ENCODE measurements around the gene ICAM5. TPM values are rescaled to one million over a fixed set of nuclear protein-coding genes. Genes with fewer than 3 reads are reported as not detected.

ICAM5 gene
- total RNA-seq, 1 donor from 2014 or later = 0.38 TPM

DNA sequence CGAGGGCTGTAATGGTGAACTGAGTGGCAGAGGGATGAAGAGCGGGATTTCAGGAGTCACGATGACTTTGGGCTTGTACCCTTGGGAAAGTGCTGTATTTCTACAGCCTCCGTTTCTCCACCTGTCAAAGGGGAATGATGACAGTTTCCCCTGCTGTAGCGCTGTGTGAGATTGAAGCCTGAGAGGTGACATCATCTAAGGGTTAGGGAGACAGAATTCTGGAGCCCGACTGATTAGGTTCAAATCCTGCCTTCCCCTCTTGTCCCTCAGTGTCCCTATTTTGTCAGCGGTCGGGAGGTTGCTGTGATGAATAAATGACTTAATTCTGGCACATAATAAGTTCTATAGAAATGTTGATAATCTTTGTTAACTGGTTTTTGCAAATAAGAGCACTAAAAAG lies 37.0 kb upstream of the ICAM5 start:
- TF ChIP-seq, protein P1, sequence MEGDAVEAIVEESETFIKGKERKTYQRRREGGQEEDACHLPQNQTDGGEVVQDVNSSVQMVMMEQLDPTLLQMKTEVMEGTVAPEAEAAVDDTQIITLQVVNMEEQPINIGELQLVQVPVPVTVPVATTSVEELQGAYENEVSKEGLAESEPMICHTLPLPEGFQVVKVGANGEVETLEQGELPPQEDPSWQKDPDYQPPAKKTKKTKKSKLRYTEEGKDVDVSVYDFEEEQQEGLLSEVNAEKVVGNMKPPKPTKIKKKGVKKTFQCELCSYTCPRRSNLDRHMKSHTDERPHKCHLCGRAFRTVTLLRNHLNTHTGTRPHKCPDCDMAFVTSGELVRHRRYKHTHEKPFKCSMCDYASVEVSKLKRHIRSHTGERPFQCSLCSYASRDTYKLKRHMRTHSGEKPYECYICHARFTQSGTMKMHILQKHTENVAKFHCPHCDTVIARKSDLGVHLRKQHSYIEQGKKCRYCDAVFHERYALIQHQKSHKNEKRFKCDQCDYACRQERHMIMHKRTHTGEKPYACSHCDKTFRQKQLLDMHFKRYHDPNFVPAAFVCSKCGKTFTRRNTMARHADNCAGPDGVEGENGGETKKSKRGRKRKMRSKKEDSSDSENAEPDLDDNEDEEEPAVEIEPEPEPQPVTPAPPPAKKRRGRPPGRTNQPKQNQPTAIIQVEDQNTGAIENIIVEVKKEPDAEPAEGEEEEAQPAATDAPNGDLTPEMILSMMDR (IDR thresholded peaks at IDR 0.05; ENCODE audit: insufficient read depth, low read length, poor library complexity, severe bottlenecking) = no peak
- Histone ChIP-seq H3K4me3 (ENCODE audit: low read depth, low read length) (peak overlapping the region; percentile 89), H3K27me3 (ENCODE audit: control insufficient read depth, insufficient read depth, low read length) (no peaks in the 10 kb centered on the region), H3K36me3 (ENCODE audit: control insufficient read depth, insufficient read depth, low read length) (peaks cover 4% of the 10 kb centered on the region)
- DNase-seq (ENCODE audit: low read depth) = no peak

DNA sequence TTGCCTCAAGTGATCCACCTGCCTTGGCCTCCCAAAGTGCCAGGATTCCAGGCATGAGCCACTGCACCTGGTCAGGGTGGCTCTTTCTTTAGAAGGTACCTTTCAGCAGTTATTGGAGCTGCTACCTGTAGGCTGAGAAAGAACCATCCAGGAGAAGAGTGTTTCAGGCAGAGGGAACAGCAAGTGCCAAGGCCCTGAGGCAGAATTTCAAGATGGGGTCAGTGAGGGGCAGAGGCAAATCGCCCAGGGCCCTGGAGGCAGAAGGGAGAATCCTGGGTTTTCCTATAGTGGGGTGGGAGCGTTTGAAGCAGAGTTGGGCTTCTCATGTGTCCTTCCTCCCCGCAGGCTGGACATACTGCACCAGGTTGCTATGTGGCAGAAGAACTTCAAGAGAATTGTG lies 35.5 kb upstream of the ICAM5 start:
- H3K36me3 ChIP-seq (ENCODE audit: control insufficient read depth, insufficient read depth, low read length) = peaks cover 7% of the 10 kb centered on the region
- no peak for DNase-seq (ENCODE audit: low read depth)
- TF ChIP-seq, protein P1 (IDR thresholded peaks at IDR 0.05; ENCODE audit: insufficient read depth, low read length, poor library complexity, severe bottlenecking) = no peak
- no peak overlapping the region for H3K4me3 ChIP-seq (ENCODE audit: low read depth, low read length)
- H3K27me3 ChIP-seq (ENCODE audit: control insufficient read depth, insufficient read depth, low read length) = no peaks in the 10 kb centered on the region

DNA sequence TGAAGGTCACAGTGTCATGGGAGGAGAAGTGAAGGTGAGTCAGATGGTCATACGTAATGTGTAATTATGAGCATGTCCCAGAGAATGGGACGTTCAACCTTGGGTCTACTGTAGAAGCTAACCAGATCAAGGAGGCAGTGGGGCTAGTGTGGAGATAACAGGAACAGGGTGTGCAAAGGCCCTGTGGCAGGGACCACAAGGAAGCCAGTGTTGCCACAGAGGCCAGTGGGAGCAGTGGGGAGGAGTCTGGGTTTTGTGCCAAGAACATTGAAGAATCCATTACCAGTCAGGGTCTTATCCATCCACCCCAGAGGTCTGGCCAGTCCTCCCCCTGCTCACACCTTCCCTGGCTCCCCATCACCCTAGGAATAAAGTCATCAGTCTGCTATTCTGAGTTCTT lies 34.4 kb upstream of the ICAM5 start:
- Histone ChIP-seq H3K36me3 (ENCODE audit: control insufficient read depth, insufficient read depth, low read length) (peaks cover 7% of the 10 kb centered on the region), H3K4me3 (ENCODE audit: low read depth, low read length) (no peak overlapping the region), H3K27me3 (ENCODE audit: control insufficient read depth, insufficient read depth, low read length) (no peaks in the 10 kb centered on the region)
- TF ChIP-seq, protein P1 (IDR thresholded peaks at IDR 0.05; ENCODE audit: insufficient read depth, low read length, poor library complexity, severe bottlenecking) = no peak
- no peak for DNase-seq (ENCODE audit: low read depth)

DNA sequence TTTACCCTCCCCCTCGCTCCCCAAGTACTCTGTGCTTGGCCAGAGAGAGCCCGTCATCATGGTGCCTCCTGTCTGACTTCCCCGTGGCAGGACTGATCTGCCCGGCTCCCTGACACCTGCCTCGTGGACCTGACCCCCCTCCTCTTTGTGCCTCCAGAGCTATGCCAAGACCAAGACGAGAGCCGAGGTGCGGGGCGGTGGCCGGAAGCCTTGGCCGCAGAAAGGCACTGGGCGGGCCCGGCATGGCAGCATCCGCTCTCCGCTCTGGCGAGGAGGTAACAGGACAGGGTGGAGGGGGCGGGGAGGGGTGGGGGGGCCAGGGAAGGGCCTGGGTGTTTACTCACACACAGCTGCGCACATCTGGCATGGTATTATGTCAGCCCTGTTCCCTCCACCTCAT lies 33.2 kb upstream of the ICAM5 start:
- TF ChIP-seq, protein P1 (IDR thresholded peaks at IDR 0.05; ENCODE audit: insufficient read depth, low read length, poor library complexity, severe bottlenecking) = no peak
- peaks cover 7% of the 10 kb centered on the region for H3K36me3 ChIP-seq (ENCODE audit: control insufficient read depth, insufficient read depth, low read length)
- no peak for DNase-seq (ENCODE audit: low read depth)

DNA sequence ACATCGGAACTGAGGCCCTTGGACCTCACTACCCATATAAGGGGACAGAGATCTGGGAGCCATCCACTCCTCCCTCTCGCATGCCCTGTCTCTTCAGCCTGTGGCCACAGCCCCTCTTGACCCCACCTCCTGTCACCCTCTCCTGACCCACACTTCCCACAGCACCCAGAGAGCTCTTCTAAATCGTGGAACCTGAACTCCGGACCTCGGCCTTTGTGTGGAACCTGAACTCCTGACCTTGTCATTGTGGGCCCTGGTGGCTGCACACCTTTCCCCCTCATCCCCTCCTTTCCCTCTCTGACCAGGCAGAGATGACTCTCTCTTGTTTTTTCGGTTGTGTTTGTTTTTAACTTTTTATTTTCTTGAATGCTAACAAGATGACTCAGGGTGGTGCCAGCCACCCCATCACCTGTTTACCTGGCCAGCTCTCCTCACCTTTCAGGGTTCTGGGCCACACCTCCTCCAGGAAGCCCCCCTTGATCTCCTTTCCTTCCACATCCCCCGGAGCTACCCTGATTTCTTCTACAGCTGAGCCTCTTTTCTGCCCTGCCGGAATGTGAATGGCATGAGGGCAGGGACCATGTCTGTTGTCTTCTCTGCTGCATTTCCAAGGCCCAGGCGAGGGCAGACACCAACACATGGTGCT lies 32.7 kb upstream of the ICAM5 start:
- no peaks in the 10 kb centered on the region for H3K27me3 ChIP-seq (ENCODE audit: control insufficient read depth, insufficient read depth, low read length)
- H3K36me3 ChIP-seq (ENCODE audit: control insufficient read depth, insufficient read depth, low read length) = peaks cover 7% of the 10 kb centered on the region
- DNase-seq (ENCODE audit: low read depth) = no peak
- TF ChIP-seq, protein P1 (IDR thresholded peaks at IDR 0.05; ENCODE audit: insufficient read depth, low read length, poor library complexity, severe bottlenecking) = no peak
- no peak overlapping the region for H3K4me3 ChIP-seq (ENCODE audit: low read depth, low read length)

More for the DNA sequence above, 33.2 kb upstream of the ICAM5 start:
- H3K27me3 ChIP-seq (ENCODE audit: control insufficient read depth, insufficient read depth, low read length) = no peaks in the 10 kb centered on the region
- no peak overlapping the region for H3K4me3 ChIP-seq (ENCODE audit: low read depth, low read length)
